ENCODE data around the gene MGAT4A. TPM values are rescaled to one million over a fixed set of nuclear protein-coding genes. Genes with fewer than 3 reads are reported as not detected.

Gene MGAT4A
- total and polyA plus RNA-seq, 2 of the 13 experiments (the other 11 are each of a cell fraction or from before 2014, with no cell fraction given), result 47.2 to 90.9 TPM

DNA sequence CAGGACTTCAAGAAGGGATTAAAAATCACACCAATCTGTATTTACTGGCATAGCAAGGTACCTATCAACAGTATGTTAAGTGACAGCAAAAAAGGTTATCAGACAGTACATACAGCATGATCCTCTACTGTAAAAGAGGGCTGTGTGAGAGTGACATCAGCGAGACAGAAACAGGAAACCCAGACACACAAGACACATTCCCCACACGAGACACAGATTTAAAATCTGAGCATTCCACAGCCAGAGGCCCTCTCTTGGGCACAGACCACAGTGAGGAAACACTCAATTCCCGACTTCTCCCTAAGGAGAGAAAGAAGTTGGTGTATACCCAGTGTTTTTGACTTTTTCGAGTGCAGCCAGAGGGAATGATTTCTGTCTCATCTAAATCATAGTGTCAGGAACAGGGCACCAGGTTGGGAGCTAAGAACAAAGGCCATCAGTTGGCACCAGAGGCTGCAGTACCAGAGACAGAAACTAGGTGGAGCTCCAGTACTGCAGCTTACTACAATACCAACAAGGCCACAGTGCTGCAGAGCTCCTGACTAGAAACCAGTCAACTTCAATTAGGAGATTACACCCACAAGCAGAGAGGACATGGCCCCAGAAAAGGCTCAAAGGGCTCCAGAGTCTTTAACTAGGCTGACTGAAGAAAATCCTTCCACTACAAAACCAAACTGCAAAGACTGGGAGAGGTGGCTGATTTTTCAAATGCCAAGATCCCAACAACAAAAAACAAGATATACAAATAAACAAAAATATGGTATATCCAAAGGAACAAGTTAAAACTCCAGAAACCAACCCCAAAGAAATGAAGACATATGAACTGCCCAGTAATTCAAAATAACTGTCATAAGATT is 81.6 kb downstream of the MGAT4A start (continued):
- TF ChIP-seq, protein P1, sequence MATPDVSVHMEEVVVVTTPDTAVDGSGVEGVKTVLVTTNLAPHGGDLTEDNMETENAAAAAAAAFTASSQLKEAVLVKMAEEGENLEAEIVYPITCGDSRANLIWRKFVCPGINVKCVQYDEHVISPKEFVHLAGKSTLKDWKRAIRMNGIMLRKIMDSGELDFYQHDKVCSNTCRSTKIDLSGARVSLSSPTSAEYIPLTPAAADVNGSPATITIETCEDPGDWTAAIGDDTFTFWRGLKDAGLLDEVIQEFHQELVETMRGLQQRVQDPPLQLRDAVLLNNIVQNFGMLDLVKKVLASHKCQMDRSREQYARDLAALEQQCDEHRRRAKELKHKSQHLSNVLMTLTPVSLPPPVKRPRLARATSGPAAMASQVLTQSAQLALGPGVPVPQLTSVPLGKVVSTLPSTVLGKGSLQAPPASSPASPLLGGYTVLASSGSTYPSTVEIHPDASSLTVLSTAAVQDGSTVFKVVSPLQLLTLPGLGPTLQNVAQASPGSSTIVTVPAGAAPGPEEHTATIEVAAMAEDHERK (CRISPR knock-in tag; IDR thresholded peaks at IDR 0.05; ENCODE audit: low read depth), result no peak
- TF ChIP-seq ZBTB46 (CRISPR knock-in tag; IDR thresholded peaks at IDR 0.05; ENCODE audit: borderline replicate concordance) (no peak), NR3C1 (CRISPR knock-in tag; IDR thresholded peaks at IDR 0.05) (no peak), ZNF382 (CRISPR knock-in tag; IDR thresholded peaks at IDR 0.05; ENCODE audit: borderline replicate concordance) (no peak), ZNF792 (CRISPR knock-in tag; IDR thresholded peaks at IDR 0.05) (0 out of 2 replicates have a peak, but pooled peaks have one; percentile 29), HIVEP1 (CRISPR knock-in tag; IDR thresholded peaks at IDR 0.05) (no peak), ZNF441 (CRISPR knock-in tag; IDR thresholded peaks at IDR 0.05; ENCODE audit: borderline replicate concordance) (no peak), POLR2AphosphoS2 (IDR thresholded peaks at IDR 0.05; ENCODE audit: low read depth, low read length) (no peak), AFF4 (CRISPR knock-in tag; IDR thresholded peaks at IDR 0.05) (no peak), NR2F2 (IDR thresholded peaks at IDR 0.05; ENCODE audit: borderline replicate concordance, low read depth) (peak; percentile 43; the same call in 1 of the 2 replicates), ZNF224 (CRISPR knock-in tag; IDR thresholded peaks at IDR 0.05) (no peak), ZNF124 (CRISPR knock-in tag; IDR thresholded peaks at IDR 0.05) (no peak), ZFP36 (IDR thresholded peaks at IDR 0.05; ENCODE audit: borderline replicate concordance, low read depth, low read length, partially characterized antibody) (no peak), GATAD1 (CRISPR knock-in tag; IDR thresholded peaks at IDR 0.05) (no peak), MIER3 (CRISPR knock-in tag; IDR thresholded peaks at IDR 0.05; ENCODE audit: borderline replicate concordance) (peak; percentile 50; the same call in 1 of the 2 replicates), NFKB2 (CRISPR knock-in tag; IDR thresholded peaks at IDR 0.05; ENCODE audit: borderline replicate concordance) (no peak), ZNF230 (CRISPR knock-in tag; IDR thresholded peaks at IDR 0.05) (no peak)
- TF ChIP-seq, protein P2, sequence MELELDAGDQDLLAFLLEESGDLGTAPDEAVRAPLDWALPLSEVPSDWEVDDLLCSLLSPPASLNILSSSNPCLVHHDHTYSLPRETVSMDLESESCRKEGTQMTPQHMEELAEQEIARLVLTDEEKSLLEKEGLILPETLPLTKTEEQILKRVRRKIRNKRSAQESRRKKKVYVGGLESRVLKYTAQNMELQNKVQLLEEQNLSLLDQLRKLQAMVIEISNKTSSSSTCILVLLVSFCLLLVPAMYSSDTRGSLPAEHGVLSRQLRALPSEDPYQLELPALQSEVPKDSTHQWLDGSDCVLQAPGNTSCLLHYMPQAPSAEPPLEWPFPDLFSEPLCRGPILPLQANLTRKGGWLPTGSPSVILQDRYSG (CRISPR knock-in tag; IDR thresholded peaks at IDR 0.05), result no peak
- TF ChIP-seq, protein P3, sequence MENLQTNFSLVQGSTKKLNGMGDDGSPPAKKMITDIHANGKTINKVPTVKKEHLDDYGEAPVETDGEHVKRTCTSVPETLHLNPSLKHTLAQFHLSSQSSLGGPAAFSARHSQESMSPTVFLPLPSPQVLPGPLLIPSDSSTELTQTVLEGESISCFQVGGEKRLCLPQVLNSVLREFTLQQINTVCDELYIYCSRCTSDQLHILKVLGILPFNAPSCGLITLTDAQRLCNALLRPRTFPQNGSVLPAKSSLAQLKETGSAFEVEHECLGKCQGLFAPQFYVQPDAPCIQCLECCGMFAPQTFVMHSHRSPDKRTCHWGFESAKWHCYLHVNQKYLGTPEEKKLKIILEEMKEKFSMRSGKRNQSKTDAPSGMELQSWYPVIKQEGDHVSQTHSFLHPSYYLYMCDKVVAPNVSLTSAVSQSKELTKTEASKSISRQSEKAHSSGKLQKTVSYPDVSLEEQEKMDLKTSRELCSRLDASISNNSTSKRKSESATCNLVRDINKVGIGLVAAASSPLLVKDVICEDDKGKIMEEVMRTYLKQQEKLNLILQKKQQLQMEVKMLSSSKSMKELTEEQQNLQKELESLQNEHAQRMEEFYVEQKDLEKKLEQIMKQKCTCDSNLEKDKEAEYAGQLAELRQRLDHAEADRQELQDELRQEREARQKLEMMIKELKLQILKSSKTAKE (CRISPR knock-in tag; IDR thresholded peaks at IDR 0.05; ENCODE audit: borderline replicate concordance), result no peak
